ENCODE results near the gene ABCF1. TPM values are rescaled to one million over a fixed set of nuclear protein-coding genes. Genes with fewer than 3 reads are reported as not detected.

ABCF1 gene
- total and polyA plus RNA-seq, 9 of the 15 experiments (the other 6 are each of a cell fraction or from before 2014, with no cell fraction given): 41.6 to 193 (median 102) TPM

DNA sequence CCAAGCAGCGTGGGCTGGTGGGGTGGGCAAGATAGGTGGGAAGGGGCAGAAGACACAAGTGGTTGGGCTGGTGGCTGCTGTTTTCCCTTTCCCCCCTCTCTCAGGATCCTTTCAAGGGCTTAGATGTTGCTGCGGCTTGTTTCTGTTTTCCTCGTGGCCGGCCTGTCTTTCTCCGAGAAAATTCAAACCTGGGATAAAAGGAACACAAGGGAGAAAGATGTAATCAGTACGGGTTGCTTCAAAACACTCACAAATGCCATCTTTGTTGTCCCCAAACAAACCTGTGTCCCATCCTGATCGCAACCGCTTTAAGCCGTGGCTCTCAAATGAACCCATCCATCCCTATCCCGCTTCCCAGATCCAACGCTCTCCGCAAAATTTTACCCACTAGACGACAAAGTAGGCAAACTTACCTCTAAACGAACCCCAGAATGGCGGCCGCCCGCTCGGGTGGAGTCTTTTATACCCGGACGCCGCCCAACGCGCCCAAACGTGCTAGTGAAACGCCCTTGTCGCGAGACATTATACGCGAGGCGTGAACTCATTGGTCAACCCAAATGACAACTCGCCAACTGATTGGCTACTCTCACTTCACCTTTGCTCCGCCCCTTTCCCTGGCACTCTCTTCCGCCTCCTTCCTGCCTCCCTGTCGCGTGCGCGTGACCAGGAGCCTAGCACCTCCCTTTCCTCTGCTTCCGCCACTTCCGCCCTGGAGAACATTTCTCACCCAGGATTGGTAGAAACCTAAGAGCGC lies 45.7 kb downstream of the ABCF1 start, which contains the start of gene PPP1R10 (continued):
- TF ChIP-seq, protein P1, sequence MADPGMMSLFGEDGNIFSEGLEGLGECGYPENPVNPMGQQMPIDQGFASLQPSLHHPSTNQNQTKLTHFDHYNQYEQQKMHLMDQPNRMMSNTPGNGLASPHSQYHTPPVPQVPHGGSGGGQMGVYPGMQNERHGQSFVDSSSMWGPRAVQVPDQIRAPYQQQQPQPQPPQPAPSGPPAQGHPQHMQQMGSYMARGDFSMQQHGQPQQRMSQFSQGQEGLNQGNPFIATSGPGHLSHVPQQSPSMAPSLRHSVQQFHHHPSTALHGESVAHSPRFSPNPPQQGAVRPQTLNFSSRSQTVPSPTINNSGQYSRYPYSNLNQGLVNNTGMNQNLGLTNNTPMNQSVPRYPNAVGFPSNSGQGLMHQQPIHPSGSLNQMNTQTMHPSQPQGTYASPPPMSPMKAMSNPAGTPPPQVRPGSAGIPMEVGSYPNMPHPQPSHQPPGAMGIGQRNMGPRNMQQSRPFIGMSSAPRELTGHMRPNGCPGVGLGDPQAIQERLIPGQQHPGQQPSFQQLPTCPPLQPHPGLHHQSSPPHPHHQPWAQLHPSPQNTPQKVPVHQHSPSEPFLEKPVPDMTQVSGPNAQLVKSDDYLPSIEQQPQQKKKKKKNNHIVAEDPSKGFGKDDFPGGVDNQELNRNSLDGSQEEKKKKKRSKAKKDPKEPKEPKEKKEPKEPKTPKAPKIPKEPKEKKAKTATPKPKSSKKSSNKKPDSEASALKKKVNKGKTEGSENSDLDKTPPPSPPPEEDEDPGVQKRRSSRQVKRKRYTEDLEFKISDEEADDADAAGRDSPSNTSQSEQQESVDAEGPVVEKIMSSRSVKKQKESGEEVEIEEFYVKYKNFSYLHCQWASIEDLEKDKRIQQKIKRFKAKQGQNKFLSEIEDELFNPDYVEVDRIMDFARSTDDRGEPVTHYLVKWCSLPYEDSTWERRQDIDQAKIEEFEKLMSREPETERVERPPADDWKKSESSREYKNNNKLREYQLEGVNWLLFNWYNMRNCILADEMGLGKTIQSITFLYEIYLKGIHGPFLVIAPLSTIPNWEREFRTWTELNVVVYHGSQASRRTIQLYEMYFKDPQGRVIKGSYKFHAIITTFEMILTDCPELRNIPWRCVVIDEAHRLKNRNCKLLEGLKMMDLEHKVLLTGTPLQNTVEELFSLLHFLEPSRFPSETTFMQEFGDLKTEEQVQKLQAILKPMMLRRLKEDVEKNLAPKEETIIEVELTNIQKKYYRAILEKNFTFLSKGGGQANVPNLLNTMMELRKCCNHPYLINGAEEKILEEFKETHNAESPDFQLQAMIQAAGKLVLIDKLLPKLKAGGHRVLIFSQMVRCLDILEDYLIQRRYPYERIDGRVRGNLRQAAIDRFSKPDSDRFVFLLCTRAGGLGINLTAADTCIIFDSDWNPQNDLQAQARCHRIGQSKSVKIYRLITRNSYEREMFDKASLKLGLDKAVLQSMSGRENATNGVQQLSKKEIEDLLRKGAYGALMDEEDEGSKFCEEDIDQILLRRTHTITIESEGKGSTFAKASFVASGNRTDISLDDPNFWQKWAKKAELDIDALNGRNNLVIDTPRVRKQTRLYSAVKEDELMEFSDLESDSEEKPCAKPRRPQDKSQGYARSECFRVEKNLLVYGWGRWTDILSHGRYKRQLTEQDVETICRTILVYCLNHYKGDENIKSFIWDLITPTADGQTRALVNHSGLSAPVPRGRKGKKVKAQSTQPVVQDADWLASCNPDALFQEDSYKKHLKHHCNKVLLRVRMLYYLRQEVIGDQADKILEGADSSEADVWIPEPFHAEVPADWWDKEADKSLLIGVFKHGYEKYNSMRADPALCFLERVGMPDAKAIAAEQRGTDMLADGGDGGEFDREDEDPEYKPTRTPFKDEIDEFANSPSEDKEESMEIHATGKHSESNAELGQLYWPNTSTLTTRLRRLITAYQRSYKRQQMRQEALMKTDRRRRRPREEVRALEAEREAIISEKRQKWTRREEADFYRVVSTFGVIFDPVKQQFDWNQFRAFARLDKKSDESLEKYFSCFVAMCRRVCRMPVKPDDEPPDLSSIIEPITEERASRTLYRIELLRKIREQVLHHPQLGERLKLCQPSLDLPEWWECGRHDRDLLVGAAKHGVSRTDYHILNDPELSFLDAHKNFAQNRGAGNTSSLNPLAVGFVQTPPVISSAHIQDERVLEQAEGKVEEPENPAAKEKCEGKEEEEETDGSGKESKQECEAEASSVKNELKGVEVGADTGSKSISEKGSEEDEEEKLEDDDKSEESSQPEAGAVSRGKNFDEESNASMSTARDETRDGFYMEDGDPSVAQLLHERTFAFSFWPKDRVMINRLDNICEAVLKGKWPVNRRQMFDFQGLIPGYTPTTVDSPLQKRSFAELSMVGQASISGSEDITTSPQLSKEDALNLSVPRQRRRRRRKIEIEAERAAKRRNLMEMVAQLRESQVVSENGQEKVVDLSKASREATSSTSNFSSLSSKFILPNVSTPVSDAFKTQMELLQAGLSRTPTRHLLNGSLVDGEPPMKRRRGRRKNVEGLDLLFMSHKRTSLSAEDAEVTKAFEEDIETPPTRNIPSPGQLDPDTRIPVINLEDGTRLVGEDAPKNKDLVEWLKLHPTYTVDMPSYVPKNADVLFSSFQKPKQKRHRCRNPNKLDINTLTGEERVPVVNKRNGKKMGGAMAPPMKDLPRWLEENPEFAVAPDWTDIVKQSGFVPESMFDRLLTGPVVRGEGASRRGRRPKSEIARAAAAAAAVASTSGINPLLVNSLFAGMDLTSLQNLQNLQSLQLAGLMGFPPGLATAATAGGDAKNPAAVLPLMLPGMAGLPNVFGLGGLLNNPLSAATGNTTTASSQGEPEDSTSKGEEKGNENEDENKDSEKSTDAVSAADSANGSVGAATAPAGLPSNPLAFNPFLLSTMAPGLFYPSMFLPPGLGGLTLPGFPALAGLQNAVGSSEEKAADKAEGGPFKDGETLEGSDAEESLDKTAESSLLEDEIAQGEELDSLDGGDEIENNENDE (IDR thresholded peaks at IDR 0.05; ENCODE audit: low read depth, low read length): no peak
- TF ChIP-seq, protein P2, sequence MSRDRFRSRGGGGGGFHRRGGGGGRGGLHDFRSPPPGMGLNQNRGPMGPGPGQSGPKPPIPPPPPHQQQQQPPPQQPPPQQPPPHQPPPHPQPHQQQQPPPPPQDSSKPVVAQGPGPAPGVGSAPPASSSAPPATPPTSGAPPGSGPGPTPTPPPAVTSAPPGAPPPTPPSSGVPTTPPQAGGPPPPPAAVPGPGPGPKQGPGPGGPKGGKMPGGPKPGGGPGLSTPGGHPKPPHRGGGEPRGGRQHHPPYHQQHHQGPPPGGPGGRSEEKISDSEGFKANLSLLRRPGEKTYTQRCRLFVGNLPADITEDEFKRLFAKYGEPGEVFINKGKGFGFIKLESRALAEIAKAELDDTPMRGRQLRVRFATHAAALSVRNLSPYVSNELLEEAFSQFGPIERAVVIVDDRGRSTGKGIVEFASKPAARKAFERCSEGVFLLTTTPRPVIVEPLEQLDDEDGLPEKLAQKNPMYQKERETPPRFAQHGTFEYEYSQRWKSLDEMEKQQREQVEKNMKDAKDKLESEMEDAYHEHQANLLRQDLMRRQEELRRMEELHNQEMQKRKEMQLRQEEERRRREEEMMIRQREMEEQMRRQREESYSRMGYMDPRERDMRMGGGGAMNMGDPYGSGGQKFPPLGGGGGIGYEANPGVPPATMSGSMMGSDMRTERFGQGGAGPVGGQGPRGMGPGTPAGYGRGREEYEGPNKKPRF (IDR thresholded peaks at IDR 0.05; ENCODE audit: low read depth, low read length): no peak
- peak; percentile 99 for TF ChIP-seq GTF2F1 (IDR thresholded peaks at IDR 0.05; ENCODE audit: low read depth, low read length)
- peak; percentile 68; the same call in 1 of the 2 replicates for TF ChIP-seq HDGF (IDR thresholded peaks at IDR 0.05)
- no peak for TF ChIP-seq ZNF347 (CRISPR knock-in tag; IDR thresholded peaks at IDR 0.05; ENCODE audit: low read depth)
- TF ChIP-seq TAF9B (IDR thresholded peaks at IDR 0.05; ENCODE audit: partially characterized antibody): peak; percentile 98
- no peak; the same call in 1 of the 2 replicates for TF ChIP-seq ESRRA (IDR thresholded peaks at IDR 0.05; ENCODE audit: borderline replicate concordance, low read depth)
- TF ChIP-seq, protein P3, sequence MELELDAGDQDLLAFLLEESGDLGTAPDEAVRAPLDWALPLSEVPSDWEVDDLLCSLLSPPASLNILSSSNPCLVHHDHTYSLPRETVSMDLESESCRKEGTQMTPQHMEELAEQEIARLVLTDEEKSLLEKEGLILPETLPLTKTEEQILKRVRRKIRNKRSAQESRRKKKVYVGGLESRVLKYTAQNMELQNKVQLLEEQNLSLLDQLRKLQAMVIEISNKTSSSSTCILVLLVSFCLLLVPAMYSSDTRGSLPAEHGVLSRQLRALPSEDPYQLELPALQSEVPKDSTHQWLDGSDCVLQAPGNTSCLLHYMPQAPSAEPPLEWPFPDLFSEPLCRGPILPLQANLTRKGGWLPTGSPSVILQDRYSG (tag; conservative IDR thresholded peaks at IDR 0.05; ENCODE audit: low read depth): no peak

Measured in K562 (cell line).